ENCODE measurements around the gene AOAH.

DNA sequence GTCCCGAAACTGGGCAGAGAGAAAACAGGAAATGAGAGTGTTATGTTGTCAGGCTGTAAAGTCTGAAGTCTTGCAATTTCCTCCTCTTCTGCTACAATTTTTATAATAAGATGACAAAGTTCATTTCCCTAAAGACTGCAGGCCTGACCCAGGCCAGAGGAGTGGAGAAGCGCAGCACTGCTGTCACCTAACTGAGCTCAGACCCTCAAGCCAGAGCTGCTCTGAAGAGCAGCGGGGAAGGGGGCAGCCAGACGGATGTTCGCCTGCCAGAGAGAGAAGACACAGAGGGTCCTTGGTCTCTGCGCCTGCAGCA lies 12.6 kb upstream of the AOAH start:
- no peak for TF ChIP-seq CTCF (IDR thresholded peaks at IDR 0.05)
- TF ChIP-seq POLR2A (IDR thresholded peaks at IDR 0.05) = no peak
- TF ChIP-seq EP300 (IDR thresholded peaks at IDR 0.05) = no peak

Data from suprapubic skin (tissue), 3 donors.